HG03103 (cell line): ENCODE measurements around the gene DGKG.

Experiments used
- ATAC-seq: cut with Tn5 transposase; IDR thresholded peaks from one replicate; pipeline ENCODE4 v1.9.1; 2021; ENCODE audit warnings: low read depth; ENCODE audit not compliant: unreplicated experiment

Gene DGKG

GRCh38 chr3:186281176-186281575 is 80.9 kb downstream of the DGKG start:
- no peak for ATAC-seq

- ATAC-seq: no peak
Measured at GRCh38 chr3:186280737-186281136, 81.3 kb downstream of the DGKG start.

- ATAC-seq: no peak
Measured at GRCh38 chr3:186277268-186277909, 84.6 kb downstream of the DGKG start.

- ATAC-seq: no peak
Measured at GRCh38 chr3:186275436-186275835, 86.6 kb downstream of the DGKG start.

- no peak for ATAC-seq
Measured at GRCh38 chr3:186273586-186273985, 88.4 kb downstream of the DGKG start.

- no peak for ATAC-seq
Measured at GRCh38 chr3:186270701-186271100, 91.3 kb downstream of the DGKG start.

DNA sequence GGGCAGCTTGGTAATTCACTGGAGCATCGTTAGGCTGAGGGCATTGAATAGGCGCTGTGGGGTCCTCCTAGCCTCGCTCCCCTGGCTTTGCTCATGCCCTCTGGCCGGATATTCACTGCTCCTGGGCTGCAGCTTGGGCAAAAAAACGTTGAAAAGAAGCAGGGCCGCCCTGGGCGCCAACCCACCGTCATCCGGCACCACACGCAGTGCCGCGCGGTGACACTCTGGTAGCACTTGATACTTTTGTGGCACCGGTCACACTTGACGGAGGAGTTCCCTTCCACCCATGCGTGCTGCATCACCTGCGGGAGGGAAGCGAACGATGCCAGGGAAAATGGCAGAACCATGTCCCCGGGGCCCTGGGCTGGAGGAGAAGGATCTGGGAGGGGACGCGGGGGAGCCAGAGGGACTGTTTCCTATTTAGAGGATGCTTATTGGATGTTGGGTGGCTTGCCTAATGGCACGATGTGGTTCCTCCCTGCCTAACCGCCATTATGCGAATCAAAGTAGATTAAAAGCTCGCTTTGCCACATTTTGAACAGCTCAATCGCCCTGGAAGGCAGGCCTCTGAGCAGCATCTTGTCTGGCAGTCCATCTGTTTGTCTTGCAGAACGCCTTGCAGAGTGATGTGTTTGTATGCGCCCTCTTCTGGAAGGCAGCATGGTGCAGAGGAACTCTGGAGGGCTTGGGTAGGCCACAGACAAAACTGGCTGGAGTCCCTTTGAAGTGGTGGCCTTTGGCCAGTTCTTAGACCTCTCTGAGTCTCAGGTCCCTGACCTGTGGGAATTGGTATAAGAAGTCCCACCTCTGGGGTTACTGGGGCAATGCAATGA is 93.2 kb downstream of the DGKG start:
- ATAC-seq: no peak

DNA sequence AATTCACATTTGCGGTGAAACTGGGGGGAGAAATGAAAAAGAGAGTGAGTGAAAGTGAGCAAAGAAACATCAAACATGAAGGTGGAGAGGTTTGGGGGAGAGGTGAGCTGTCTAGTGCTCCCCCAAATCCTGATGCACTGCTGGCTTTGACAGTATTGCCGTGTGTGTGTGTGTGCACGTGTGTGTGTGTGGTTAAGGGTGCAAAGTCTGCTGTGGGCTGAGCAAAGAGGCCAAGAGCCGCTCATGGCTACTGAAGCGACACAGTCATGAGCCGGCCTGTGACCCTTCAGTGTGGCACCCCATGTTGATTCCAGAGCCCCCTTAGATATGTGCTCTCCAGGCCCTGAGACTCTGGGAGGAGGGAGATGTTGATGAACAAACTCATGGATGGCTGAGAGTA is 94.3 kb downstream of the DGKG start:
- no peak for ATAC-seq

- ATAC-seq: no peak
Measured at GRCh38 chr3:186264608-186265400, 97.2 kb downstream of the DGKG start.

- no peak for ATAC-seq
Measured at GRCh38 chr3:186261638-186262037, 100.4 kb downstream of the DGKG start.

GRCh38 chr3:186260726-186261125 is 101.3 kb downstream of the DGKG start:
- no peak for ATAC-seq

DNA sequence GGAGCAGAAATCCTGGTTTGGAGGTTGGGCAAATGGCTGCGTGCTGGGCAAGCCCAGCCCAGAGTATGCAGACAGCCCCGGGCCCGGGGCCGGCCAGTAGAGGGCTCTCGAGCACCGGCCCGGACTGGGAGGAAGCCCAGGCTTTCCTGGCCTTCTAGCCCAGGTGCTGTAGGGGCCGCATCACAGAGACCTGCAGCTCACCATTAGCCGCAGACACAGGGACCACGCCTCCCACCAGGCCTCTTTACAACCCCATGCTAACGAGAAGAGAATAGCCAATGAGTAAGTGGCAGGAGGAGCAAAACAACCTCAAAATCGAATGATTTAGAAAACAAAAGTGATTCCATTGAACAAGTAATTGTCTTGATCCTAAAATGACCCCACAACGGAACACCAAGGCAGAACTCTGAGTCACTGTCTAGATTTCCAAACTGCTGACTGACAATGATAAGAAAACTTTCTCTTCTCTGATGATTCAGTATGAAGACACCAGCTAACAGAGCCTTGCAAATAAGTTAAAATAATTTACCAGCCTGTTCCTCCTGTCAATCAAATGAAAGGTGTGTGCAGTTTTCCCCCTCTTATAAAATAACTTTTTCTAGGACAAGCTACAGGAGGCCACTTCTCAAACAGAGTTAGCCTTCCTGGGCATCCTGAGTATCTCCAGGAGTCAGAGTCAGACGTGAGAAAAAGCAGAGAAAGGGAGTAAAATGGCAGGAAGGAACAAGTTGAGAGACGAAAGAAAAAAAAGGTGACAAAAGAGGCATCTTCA is 102.2 kb downstream of the DGKG start:
- ATAC-seq: peak; percentile 45

DNA sequence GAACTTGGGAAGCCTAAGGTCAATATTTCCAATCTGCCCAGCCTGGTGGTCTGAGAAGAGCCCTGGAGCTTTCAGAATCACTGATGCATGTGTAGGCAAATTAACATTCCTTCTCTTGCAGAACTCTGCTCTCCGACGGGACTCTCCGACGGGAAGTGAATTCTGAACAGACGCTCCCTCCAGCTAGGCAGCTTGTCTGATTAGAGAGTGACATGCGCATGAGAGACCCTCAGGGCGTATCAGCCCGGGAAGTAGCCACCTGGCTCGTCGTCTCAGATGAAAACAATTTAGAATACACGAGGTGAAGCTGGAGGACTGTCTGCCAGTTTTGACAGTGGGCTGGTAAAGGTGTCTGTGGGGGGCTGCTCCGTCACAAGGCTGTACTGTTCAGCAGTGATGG is 103.1 kb downstream of the DGKG start:
- no peak for ATAC-seq

GRCh38 chr3:186257866-186258265 is 104.2 kb downstream of the DGKG start:
- no peak for ATAC-seq

DNA sequence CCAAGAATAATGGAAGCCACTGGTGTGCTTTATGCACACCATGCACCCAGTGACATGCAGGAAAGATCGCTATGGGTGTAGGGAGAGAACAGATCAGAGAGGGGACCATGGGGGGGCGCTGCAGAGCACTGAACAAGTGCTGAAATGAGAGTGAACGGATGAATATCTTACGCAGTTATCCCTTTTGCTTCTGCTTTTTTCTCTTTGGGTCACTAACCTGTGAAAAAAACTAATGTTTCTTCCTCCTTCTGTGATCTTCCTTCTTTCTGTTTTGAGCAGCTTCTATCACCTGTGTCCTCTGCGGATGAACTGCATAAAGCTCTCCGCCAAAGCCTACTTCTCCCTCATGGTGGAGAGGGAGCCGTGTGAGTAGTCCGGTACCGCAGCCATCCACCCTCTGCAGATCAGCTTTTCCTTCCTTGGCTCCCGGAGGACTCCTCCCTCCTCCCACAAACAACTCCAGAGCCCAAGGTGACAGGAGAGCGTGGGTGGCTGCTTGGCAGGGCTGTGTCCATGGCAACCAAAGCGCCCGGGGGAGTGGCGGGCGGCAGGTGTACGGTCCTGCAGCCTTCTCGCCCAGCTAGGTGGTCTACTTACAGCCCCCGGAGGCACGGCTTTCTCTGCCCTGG is 106.2 kb downstream of the DGKG start:
- no peak for ATAC-seq

- ATAC-seq: peak; percentile 52
Measured at GRCh38 chr3:186254676-186255650, 107.1 kb downstream of the DGKG start.

DNA sequence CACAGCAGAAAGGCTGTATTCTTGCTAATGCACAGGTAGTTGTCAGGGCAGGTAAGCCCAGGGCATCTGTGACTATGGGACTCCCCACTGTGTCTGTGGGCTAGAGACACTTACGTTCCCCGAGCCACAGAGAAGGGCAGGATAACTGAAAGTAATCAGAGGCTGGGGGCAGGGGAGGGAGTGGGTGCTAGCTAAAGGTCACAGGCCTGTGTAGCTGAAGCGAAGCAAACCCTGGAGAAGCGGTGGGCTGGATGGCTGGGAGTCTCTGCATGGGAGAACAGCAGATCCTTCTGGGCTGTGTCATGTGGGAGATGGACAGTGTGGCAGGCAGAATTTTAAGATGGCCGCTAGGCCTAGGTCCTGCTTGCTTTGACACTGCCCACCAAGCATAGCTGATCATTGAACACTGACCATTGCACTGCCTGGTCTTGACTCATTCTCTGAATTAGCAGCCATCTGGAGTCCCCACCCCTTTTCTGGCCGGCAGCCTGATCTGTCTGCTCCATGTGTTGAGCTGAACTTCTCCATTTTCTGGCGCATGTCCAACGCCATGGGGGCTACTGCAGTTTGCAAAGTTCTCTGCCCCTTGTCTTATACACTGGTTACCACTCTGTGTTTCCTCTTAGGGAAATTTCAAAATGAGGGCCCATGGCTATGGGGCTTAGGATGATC is 110.0 kb downstream of the DGKG start:
- ATAC-seq: no peak

DNA sequence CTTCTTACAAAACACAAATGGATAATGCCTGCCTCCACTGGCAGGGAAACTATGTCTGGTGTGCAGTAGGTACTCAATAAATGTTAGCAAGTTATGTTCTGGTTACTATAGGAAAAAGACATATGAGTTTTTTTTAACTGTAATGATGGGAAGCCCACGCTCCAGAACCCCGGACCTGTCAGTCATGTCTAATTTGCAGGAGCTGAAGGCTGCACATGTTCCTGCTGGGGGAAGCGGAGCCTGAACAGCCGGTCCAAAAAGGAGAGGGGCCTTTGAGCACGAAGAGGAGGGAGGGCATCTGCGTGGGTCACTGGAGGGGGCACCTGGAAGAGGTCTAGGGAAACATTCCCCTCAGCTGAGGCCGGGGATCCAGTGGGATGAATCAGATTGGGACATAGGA is 113.2 kb downstream of the DGKG start:
- no peak for ATAC-seq
